B cell (primary cell): ENCODE data around the gene SH2D3C. TPM values are rescaled to one million over a fixed set of nuclear protein-coding genes. Genes with fewer than 3 reads are reported as not detected.

Experiments
- ATAC-seq: fragments of 200-7000 bp; cut with Tn5 transposase; one replicate; pipeline ENCODE4 v1.10.0; 2021; ENCODE audit warnings: low read depth, mild to moderate bottlenecking, moderate number of reproducible peaks, moderate library complexity
- CTCF ChIA-PET: fragments of 350-600 bp; sonication (Branson Sonifier 250); formaldehyde crosslinking; loops from one replicate; lab custom pipeline; 2021; ENCODE audit warnings: antibody characterized with exemption, inconsistent platforms; lab: Charles Lee
- POLR2A ChIA-PET: fragments of 350-600 bp; sonication (Branson Sonifier 250); formaldehyde crosslinking; loops from one replicate; lab custom pipeline; 2021; ENCODE audit warnings: antibody characterized with exemption; lab: Charles Lee
- DNase-seq: peaks from one replicate; pipeline ENCODE4 v3.0.0; 2013
- H2AFZ ChIP-seq: 2 replicates; pipeline ENCODE4 v1.6.1; 2012; ENCODE audit warnings: mild to moderate bottlenecking, low read depth, low read length; ENCODE audit not compliant: insufficient read depth, poor library complexity, severe bottlenecking
- H3K27ac ChIP-seq, 2 donors: 1 replicate in 1 of 2; 2 replicates in 1 of 2; pipeline ENCODE4 v1.5.1; 2012 to 2013; ENCODE audit warnings: low read length in 2 of 2, mild to moderate bottlenecking in 2 of 2, moderate library complexity in 1 of 2
- H3K27me3 ChIP-seq, 4 experiments: fragments of 200-600 bp in 1 of 4; sonication (generic) in 1 of 4; replicated peaks in 1 of 4; 1 replicate in 2 of 4; 2 replicates in 2 of 4; pipeline versions ENCODE4 v1.6.1 to v1.7.0; 2013 to 2016; ENCODE audit warnings: low read length in 3 of 4, mild to moderate bottlenecking in 2 of 4, mixed read lengths in 1 of 4, moderate library complexity in 1 of 4; ENCODE audit not compliant: insufficient read depth in 4 of 4, control insufficient read depth in 3 of 4; ENCODE audit errors: control extremely low read depth in 1 of 4
- H3K36me3 ChIP-seq, 2 experiments: replicated peaks in 1 of 2; 1 replicate in 1 of 2; 2 replicates in 1 of 2; pipeline versions ENCODE4 v1.6.1 to v1.7.1; 2013; ENCODE audit warnings: low read length in 1 of 2; ENCODE audit not compliant: insufficient read depth in 2 of 2, control insufficient read depth in 1 of 2; ENCODE audit errors: control extremely low read depth in 1 of 2, extremely low read depth in 1 of 2
- H3K4me1 ChIP-seq, 2 donors: fragments of 200-600 bp in 1 of 2; sonication (generic) in 1 of 2; 1 replicate in 1 of 2; 2 replicates in 1 of 2; pipeline versions ENCODE4 v1.5.1 to v1.6.1; 2013 to 2017; ENCODE audit warnings: low read length in 2 of 2; ENCODE audit not compliant: control insufficient read depth in 2 of 2, insufficient read depth in 2 of 2
- H3K4me2 ChIP-seq: replicated peaks from 2 replicates; pipeline ENCODE3; 2012; ENCODE audit warnings: mild to moderate bottlenecking, low read depth, low read length; ENCODE audit not compliant: poor library complexity, severe bottlenecking
- H3K4me3 ChIP-seq, 5 experiments: fragments of 200-600 bp in 1 of 5; sonication (generic) in 1 of 5; 1 replicate in 3 of 5; 2 replicates in 2 of 5; pipeline versions ENCODE4 v1.5.1 to v1.7.0; 2011 to 2016; ENCODE audit warnings: low read length in 4 of 5, mild to moderate bottlenecking in 4 of 5, low read depth in 2 of 5, control low read depth in 1 of 5, moderate library complexity in 1 of 5; ENCODE audit not compliant: insufficient read depth in 1 of 5; ENCODE audit errors: control extremely low read depth in 1 of 5, extremely low read depth in 1 of 5
- H3K79me2 ChIP-seq: fragments of 200-600 bp; sonication (generic); one replicate; pipeline ENCODE4 v1.6.0; 2016; ENCODE audit warnings: low read length; ENCODE audit not compliant: control insufficient read depth, insufficient read depth
- H3K9ac ChIP-seq: fragments of 200-600 bp; sonication (generic); 2 replicates; pipeline ENCODE4 v1.6.1; 2017; ENCODE audit warnings: mild to moderate bottlenecking, low read length, moderate library complexity
- H3K9me3 ChIP-seq, 3 donors: one replicate each; pipeline versions ENCODE4 v1.6.1 to v1.7.1; 2013; ENCODE audit warnings: low read length in 2 of 3; ENCODE audit not compliant: control insufficient read depth in 2 of 3, insufficient read depth in 1 of 3; ENCODE audit errors: control extremely low read depth in 1 of 3
- H4K20me1 ChIP-seq: 2 replicates; pipeline ENCODE4 v1.6.0; 2012; ENCODE audit warnings: mild to moderate bottlenecking, low read length; ENCODE audit not compliant: insufficient read depth, control insufficient read depth, poor library complexity, severe bottlenecking
- H3K27ac Mint-ChIP-seq: one replicate; pipeline ENCODE4 v1.8.0; 2021; ENCODE audit warnings: mixed read lengths
- H3K27me3 Mint-ChIP-seq: one replicate; pipeline ENCODE4 v1.8.0; 2021; ENCODE audit warnings: mixed read lengths
- H3K4me1 Mint-ChIP-seq: one replicate; pipeline ENCODE4 v1.8.0; 2021; ENCODE audit warnings: mixed read lengths
- H3K4me3 Mint-ChIP-seq: one replicate; pipeline ENCODE4 v1.8.0; 2021; ENCODE audit warnings: mixed read lengths
- H3K9me3 Mint-ChIP-seq: one replicate; pipeline ENCODE4 v1.8.0; 2022; ENCODE audit warnings: mixed read lengths; ENCODE audit not compliant: insufficient read depth
- CTCF ChIP-seq: fragments of 200-600 bp; IDR thresholded peaks from one replicate; pipeline ENCODE4 v1.8.0; 2022; ENCODE audit warnings: antibody characterized with exemption, mild to moderate bottlenecking
- EZH2 ChIP-seq: IDR thresholded peaks from 2 replicates; pipeline ENCODE4 v1.6.1; 2012; ENCODE audit warnings: borderline replicate concordance, low read depth, mild to moderate bottlenecking, moderate library complexity, low read length; ENCODE audit not compliant: insufficient read depth, poor library complexity, severe bottlenecking
- WGBS: methylation state at CpG from one replicate; pipeline ENCODE4 v1.1.5; 2013; ENCODE audit warnings: missing lambda C conversion rate; ENCODE audit not compliant: insufficient coverage; 5-methylcytosine and 5-hydroxymethylcytosine counted together
- intact Hi-C: fragments of 100-400 bp; cut with micrococcal nuclease; formaldehyde crosslinking; loops from one replicate; pipeline ENCODE4 v1.10.0; 2022
- polyA plus RNA-seq: library from polyadenylated mRNA; depleted of rRNA; stranded (reverse); fragments of >200 nt; gene quantifications from 2 replicates; pipeline ENCODE4 v1.2.3, GENCODE V29; 2012
- total RNA-seq, 2 donors: library from RNA; stranded (reverse); fragments of 120-200 nt in 1 of 2; gene quantifications; 1 replicate in 1 of 2; 2 replicates in 1 of 2; pipeline versions ENCODE4 v1.2.3 to v1.2.4, GENCODE V29; 2013 to 2022

Gene SH2D3C
- total and polyA plus RNA-seq, 2 donors (not counting 1 experiment from before 2014, with no cell fraction given) = 66.3 to 85.5 TPM

GRCh38 chr9:127812011-127812410 lies 33.5 kb upstream of the SH2D3C start:
- no peak overlapping the region for H3K27ac Mint-ChIP-seq
- DNase-seq (no peak), ATAC-seq (no peak)
- TF ChIP-seq EZH2 = no peak
- TF ChIP-seq CTCF = no peak
- intact Hi-C loops = no loop called here
- POLR2A ChIA-PET = no interaction called here
- no peak overlapping the region for H3K4me3 ChIP-seq
- H3K9me3 Mint-ChIP-seq = no peaks in the 10 kb centered on the region
- H2AFZ ChIP-seq = no peak overlapping the region
- H3K4me2 ChIP-seq = no peak overlapping the region
- no peaks in the 10 kb centered on the region for H3K27me3 ChIP-seq
- H3K79me2 ChIP-seq = peaks cover 10% of the 10 kb centered on the region
- H3K27me3 Mint-ChIP-seq = no peaks in the 10 kb centered on the region
- 94% methylated on average over 3 of the region's 6 CpGs for WGBS
- H4K20me1 ChIP-seq = no peaks in the 10 kb centered on the region
- no peak overlapping the region for H3K27ac ChIP-seq
- H3K4me3 Mint-ChIP-seq = no peak overlapping the region
- H3K4me1 Mint-ChIP-seq = no peaks in the 10 kb centered on the region
- H3K9me3 ChIP-seq = no peaks in the 10 kb centered on the region
- no peaks in the 10 kb centered on the region for H3K4me1 ChIP-seq
- CTCF ChIA-PET = interaction anchor here (1.4 kb wide), 1 partner anchor 58 kb away, joined by 5 read pairs; no protein-coding TSS in a partner anchor
- H3K9ac ChIP-seq = no peak overlapping the region
- peaks cover 0 to 62% of the 10 kb centered on the region in 2 experiments for H3K36me3 ChIP-seq

GRCh38 chr9:127810378-127811187 lies 32.1 kb upstream of the SH2D3C start:
- POLR2A ChIA-PET = no interaction called here
- no peak for ATAC-seq
- H3K4me1 ChIP-seq = no peaks in the 10 kb centered on the region
- no peak overlapping the region for H3K27ac ChIP-seq
- Mint-ChIP-seq H3K27ac (no peak overlapping the region), H3K4me3 (no peak overlapping the region), H3K27me3 (no peaks in the 10 kb centered on the region), H3K4me1 (peaks cover 2% of the 10 kb centered on the region), H3K9me3 (no peaks in the 10 kb centered on the region)
- no peak overlapping the region for H3K9ac ChIP-seq
- H3K36me3 ChIP-seq = peaks cover 0 to 71% of the 10 kb centered on the region in 2 experiments
- no peak for DNase-seq
- no peaks in the 10 kb centered on the region for H3K27me3 ChIP-seq
- TF ChIP-seq EZH2 (no peak), CTCF (no peak)
- no peak overlapping the region for H2AFZ ChIP-seq
- intact Hi-C loops = no loop called here
- no peaks in the 10 kb centered on the region for H4K20me1 ChIP-seq
- H3K4me2 ChIP-seq = no peak overlapping the region
- 92% methylated on average over 7 of the region's 10 CpGs for WGBS
- H3K79me2 ChIP-seq = peaks cover 21% of the 10 kb centered on the region
- H3K4me3 ChIP-seq = no peak overlapping the region
- no peaks in the 10 kb centered on the region for H3K9me3 ChIP-seq
- CTCF ChIA-PET = no interaction called here
